Amniotic epithelial cell (primary cell): ENCODE results near the gene PIGV.

Experiments used
- DNase-seq: peaks from one replicate; pipeline ENCODE4 v3.0.0-alpha.2; 2010; ENCODE audit warnings: low read depth

The PIGV gene

DNA sequence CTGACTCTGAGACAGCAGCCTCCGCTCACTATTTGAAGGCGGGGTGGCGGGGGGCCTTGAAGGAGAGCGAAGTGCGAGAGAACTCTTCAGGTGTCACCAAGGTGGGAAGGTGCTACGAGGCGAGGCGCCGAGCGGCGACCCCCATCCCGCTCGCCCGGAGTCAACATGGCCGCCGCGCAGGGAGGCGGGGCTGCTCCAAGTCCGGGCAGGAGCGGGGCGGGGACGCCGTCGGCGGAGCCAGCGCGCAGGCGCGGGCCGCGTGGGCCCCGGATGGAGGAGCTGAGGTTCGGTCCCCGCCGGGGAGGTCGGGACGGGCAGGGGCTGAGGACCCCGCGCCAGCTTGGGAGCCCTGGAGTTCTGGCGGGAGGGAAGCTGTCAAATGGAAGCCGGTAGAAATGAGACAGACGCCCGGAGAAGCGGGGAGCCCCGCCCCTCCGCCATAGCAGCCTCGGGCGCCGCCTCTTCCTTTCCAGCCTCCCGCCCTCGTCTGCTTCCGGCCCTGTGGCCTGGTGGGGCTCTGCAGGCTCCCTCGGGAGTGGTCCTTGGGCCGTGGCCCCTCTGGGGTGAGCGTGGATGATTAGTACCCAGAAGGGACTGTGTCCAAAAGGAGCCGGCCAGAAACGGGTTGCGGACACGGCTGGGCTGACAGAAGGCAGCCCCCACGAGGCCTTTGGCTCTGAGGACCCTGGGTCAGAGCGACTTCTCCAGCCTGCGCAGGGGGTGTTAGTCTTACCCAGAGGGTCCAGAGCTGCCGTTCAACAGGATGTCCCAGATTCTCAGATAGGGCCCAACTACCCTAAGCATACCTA, at the start of gene PIGV:
PIGV (plus strand) TSS at position 245 of the 809 bp plus-strand sequence. CDS start 2,866 bp downstream, outside the sequence.
- peak; percentile 64 for DNase-seq

DNA sequence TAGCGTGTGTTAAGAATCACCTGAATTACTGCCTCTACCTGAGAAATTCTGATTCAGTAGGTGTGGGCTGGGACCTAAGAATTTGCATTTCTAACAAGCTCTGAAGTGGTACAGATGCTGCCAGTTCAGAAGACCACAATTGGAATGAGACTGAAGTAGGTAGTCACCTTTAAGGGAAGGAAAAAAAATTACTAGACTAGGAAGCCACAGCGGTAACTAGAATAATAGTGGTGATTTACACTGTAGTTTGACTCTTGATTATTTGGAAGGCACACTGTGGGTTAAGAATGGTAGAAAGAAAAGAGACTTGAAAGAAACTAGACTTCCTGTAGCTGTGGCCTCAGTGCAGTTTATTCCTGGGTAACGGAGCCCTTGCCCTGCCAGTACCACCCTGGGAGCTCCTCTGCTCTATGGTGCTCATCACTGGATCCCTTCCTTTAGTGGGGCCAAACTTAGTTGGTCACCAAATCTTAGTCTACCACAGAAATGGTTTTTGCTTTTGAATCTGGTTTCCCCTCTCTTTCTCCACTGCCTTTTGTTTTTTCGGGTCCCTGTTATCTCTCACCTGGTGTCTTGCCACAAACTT, 48.3 kb upstream of the PIGV start:
- DNase-seq, result no peak

DNA sequence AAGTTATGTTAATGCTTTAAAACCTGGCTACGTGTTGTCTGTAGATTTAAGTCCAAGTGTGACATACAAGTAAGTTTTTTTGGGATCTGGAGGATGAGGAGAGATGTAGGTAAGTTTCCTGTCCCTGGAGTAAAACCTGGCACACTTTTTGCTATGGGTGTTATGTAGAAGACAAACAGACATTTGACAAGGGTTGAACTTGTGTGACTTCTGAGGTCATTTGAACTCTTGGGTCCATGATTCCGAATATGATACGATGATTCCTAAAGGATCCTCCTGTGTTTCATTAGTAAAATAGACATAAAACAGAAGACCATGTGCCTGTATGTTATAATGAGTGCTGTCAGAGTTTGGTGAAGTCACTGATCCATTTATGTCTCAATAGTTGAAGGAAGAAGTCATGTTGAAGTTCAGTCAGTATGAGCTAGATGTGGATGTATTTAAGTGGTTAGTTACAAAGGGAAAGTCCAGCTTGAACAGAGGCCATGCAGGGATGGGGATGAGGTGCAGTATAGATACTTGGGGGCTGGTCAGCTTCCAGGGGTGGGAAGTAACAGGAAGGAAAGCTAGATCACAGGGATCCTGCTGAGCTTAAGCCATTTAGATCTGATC, 47.6 kb upstream of the PIGV start:
- DNase-seq, result no peak

DNA sequence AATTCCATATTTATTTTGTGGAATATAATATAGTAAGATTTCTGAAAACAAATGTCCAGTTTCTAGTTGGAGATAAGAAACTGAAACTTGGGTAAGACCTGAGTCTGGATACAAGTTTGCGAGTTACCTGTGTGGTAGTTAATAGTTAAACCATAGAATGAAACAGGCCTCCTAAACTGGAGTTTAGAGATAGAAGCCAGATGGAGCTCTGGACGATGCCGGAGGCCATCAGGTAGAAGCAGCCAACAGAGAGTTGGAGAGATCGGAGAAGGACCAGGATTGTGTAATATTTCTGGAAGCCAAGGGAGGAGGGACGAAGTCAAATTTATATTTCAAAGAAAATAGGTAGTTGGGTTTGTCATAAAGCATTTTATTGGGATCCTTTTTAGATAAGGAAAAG, 46.8 kb upstream of the PIGV start:
- DNase-seq, result no peak

DNA sequence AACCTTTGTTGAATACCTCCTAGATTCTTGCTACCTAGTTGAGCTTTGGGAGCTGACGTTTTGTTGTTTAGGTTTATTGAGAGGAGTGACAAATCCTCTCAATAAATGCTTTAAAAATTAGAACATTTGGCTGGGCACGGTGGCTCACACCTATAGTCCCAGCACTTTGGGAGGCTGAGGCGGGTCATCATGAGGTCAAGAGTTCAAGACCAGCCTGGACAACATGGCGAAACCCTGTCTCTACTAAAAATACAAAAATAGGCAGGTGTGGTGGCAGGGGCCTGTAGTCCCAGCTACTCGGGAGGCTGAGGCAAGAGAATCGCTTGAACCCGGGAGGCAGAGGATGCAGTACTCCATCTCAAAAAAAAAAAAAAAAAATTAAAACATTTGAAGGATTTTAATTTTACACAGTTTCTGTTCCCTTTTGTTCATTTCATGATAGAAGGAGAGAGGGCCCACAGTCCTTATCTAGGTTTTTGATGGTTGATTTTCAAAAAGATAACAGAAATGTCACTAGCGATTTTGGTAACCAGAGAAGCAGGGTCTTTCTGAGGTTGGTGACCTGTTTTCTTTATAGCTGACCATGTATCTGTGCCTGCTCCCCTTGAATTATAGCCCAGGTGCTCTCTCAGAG, 44.2 kb upstream of the PIGV start:
- no peak for DNase-seq

DNA sequence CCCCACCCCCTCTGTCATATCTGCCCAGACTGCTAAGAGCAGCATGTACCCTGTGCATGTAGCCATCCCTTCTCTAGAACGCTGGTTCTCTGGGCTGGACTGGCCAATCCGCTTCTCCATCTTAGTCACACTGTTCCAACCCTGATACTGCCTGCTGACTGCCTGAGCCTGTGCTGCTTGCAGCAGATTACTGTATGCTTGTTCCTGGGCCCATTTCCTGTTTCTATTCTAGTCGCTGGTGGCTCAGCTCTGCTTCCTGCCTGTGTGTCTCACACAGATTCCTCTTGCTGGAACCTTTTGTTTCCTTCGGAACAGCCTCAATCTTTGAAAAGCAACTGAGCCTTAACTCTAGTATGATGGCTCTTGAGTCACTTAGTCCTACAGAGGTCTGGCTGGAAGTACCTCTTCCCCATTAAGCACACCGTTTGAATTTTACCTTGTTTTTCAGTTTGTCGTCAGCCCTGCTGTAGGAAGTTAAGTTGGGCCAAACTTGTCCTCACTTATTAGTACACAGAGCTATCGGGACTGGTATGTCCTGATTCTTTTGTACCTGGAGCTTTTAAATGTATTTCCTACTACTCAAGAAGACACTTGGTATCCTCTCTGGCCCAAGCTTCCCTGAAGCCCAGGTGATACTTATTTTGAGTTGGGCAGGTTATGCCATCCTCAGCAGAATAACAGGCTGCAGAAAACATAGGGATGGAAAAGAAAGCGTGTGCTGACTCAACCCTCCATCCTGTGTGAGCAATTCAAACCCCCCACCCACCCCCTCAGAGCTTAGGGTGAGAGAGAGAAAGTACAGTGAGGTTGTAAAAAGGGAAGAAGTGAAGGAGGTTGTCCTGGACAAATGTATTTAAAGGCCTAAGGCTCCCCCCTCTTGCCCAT, 43.4 kb upstream of the PIGV start:
- DNase-seq, result peak; percentile 94

DNA sequence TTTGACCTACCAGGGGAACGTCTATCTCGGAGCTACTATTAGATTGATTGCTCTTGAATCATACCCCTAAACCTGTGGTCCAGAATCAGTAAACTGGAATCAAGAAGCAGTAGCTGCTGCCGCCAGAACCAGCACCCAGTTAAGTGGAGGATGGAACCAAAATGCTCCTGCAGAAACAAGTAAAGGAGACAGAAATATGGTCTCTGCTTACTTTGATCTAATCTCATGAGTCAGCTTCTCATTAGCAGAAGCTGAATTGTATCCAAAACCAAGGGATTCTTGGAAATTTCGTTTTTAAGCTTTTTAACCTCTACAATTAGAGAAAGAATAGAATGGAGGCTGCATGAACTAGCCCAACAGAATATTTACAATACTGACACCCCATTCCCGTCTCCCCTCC, 42.6 kb upstream of the PIGV start:
- DNase-seq, result peak; percentile 55

DNA sequence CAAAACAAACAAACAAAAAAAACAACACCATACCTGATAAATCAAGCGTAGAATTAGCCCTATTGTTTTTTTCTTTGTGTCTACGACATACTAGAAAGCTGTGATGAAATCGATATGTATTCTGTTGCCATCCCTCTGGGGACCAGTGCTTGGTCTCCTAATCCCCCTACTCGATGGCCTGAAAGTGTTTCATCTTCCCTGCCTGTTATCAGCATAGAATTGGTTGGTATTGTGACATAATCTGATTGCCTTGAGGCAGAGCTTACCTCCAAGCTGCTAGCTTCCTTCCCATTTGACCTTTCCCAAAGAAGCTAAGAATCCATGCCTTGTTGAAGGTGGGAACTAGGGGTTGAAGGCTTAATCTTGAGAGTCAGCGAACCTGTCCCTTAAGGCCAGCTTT, 40.7 kb upstream of the PIGV start:
- no peak for DNase-seq

DNA sequence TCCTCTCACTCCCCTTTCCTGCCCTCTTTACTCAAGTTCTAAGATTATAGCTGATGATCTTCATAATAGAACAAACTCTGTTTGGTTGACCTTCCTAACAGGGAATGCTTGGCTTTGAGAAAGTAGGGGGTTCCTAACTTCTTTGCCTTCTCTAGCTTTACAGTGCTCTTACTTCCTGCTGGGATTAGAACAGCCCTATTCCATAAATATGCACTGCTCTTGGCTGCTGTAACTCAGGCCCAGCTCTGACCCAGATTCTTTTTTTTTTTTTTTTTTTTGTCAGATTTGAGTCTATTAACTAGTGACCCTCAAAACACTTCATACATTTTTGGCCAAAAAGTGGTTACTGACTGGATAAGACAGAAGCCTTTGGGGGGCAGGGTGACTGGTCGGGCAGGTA, 39.4 kb upstream of the PIGV start:
- DNase-seq, result no peak

DNA sequence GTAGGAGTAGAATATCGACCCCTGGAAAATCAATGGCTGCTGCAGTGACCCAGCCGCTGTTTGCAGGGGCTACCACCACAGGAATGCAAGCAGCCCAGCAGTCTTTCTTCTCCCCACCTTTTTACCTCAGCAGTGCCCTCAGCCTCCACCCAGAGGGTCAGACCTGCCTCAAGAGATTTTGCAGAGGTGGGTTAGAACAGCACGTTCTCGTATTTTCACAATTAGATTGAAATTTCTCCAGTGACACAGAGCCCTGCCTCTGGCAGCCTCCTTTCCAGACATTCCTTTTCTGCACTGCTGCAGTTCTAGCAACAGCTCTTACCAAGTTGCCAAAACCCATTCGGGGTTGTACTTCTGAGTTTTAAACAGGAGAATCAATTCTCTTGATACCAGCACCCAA, 38.3 kb upstream of the PIGV start:
- no peak for DNase-seq

DNA sequence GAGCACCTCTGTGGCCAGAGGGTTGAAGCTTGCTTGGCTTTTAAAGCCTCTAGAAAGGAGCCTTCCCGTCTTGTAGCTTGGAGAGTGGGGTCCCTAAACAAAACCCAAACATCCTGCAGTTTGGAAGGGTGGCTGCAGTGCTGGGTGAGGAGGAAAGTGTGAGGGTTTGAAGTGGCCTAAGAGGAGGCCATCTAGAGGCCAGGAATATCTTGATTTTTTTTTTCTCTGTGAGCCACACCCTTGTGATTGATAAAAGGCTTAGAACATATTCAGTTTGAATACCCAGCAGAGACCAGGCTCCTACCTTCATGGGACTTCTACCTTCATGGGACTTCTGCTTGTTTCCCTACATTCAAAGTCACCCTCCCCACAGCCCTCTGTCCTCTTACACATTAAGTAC, 37.3 kb upstream of the PIGV start:
- DNase-seq, result no peak

DNA sequence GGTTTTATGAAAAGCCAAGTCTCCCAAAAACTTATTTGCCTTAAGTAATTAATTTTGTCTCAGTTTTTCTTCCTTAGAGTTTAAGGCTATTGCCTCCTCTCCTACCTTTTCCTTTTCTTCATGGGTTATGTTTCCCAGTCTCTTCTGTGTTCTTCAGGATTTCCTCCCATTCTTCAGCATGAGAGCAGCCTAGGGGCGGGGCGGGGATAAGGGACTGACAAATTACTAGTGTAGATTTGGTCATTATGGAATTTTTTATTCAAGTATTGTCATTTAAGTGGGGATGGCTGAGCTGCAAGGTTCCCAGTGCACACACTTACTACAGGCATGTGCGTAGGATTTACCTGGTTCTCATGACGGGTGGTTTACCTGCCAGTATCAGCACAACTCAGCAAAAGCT, 35.2 kb upstream of the PIGV start:
- no peak for DNase-seq

DNA sequence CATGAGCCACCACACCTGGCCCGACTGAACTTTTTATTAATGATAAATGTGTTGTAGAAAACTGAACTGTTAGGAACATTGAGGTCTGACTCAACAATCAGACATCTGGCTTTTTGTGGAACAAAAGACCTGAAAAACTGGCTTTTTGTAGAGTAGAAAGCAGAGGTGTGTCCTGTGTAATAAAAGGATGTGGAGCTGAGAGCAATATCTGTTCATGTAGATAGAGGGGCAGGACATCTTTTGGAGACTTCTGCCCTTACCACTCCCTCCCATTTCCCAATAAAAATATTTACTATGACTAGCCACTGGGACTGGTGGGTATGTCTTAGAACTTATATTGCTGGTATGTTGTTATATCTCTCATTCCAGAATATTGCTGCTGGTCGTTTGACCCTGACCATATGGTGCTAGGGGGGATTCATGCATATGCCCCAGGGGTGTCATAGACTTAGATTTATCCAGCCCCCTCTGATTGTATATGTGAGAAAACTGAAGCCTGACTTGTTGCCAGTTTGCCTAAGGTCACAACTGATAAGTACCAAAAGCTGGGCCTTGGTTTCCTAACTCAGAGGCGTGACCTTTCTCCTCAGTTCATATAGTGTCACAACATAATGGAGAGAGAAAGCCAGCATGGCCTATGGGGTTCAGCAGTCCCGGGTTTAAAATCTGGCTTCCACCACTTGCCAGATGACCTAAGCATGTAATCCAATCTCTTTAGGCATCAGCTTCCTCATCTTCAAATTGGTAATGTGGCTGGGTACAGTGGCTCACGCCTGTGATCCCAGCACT, 33.5 kb upstream of the PIGV start:
- DNase-seq, result no peak

DNA sequence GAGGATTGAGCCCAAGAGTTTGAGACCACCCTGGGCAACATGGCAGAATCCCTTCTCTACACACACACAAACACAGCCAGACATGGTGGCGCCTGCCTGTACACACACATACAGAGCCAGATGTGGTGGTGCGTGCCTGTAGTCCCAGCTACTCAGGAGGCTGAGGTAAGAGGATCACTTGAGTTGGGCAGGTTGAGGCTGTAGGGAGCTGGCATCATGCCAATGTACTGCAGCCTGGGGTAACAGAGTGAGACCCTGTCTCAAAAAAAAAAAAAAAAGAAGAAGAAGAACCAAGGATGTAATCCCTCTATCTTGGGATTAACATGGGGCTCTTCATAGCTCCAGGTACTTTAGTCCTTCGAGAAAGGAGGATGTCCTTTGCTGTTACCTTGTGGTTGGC, 29.4 kb upstream of the PIGV start:
- DNase-seq, result no peak

DNA sequence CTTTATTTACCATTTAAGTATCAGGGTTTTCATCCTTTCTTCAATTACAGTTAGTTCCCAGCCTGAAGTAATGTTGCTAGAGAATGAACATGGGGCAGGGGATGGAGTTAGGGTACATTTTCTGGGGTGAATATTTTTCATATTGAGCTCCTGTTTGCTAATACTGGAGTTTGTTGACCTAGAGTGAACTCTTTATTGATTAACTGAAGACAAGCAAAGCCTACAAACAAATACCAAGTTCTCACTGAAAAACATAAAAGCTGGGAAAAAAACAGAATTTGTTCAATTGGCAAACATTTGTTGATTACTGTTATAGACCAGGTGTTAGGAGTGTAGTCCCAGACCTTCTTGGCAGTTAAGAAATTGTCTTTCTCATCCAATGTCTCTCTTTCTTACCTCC, 28.2 kb upstream of the PIGV start:
- no peak for DNase-seq

DNA sequence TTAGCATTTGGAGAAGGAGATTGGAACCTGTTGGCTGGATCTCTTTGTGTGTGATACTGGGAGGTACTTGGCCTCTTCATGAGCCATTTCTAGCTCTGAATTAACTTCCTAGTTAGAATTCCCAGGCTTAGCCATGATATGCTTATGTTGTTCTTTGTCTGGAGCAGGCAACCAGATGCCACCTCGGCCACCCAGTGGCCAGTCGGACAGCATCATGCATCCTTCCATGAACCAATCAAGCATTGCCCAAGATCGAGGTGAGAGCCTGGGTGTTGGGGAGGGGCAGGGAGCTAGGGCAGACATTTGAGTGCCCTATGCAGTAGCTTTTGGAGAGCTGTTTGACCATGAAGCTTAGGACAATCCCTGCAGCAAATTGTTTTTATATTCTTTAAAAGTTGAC, 26.5 kb upstream of the PIGV start:
- no peak for DNase-seq

DNA sequence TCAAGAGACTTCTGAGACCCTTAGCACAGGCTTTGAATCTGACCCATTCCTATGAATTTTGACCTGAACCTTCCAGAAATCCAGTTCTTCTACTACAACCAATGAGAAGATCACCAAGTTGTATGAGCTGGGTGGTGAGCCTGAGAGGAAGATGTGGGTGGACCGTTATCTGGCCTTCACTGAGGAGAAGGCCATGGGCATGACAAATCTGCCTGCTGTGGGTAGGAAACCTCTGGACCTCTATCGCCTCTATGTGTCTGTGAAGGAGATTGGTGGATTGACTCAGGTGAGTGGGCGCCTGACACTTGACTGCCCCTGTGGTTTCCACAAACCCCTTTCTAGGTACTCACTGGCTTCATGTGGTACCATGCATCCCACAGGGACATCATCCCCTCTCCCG, 20.0 kb upstream of the PIGV start:
- DNase-seq, result peak; percentile 37

DNA sequence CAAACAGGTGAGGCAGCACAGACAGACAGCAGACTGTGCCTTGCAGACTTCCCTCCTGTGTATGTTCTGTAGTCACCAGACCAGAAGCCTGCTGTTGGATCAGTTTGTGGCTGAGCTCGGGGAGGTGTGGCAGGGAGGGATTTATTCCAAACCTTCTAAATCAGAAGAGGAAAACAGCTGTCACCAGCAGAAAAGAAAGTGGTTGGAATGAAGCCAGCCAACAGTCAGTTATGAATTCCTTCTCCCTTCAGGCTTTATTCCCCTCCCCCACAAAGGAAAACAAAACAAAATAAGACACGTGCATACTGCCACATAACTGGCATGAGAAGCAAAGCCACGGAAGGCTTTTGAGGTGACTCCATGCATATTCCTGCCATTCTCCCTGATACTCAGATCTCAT, 19.0 kb upstream of the PIGV start:
- peak; percentile 92 for DNase-seq

DNA sequence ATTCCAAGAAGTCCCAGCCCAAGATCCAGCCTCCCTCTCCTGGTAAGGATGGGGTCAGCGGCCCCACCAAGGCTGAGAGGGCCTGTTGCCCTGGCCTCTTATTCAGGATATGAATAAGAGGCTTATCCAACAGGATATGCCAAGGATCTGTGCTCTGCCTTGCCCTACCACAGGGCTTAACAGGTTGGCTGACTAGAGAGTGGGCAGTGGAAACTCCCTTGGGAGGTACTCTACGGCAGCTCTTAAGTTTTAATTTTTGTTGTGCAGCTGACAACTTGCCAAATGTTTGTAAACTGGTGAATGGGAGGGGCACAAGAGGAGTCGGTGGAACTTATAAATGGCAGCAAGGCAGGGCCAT, 16.5 kb upstream of the PIGV start:
- DNase-seq, result no peak

DNA sequence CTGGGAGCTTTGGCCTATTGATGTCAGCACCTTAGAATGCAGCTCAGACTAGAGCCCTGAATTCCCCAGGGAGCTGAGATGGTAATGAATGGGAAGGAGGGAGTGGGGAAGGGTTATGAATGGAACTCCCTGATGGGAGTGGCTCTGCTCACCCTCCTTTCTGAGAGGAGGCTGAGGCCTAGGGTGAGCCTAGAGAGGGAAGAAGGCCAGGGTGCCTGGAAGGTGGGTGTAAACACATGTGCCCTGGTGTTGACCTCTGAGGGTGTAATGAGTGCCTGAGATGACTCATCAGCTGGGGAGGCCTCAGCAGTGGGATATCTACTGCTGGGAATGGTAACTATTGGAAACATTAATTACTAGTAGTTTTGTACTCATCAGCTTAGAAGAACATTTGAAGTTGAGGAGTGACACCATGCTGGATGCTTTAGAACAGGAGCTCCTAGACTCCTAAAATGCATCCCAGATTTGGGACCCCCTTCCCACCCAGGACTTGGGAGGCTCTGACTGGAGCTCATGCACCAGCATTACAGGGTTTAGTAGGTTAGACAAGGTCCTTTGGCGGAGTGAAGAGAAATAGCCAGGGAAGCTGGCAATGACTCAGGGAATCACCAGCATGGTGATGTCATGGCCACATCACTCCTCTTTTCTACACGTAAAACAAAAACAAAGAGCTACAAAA, 16.0 kb upstream of the PIGV start:
- peak; percentile 99 for DNase-seq

DNA sequence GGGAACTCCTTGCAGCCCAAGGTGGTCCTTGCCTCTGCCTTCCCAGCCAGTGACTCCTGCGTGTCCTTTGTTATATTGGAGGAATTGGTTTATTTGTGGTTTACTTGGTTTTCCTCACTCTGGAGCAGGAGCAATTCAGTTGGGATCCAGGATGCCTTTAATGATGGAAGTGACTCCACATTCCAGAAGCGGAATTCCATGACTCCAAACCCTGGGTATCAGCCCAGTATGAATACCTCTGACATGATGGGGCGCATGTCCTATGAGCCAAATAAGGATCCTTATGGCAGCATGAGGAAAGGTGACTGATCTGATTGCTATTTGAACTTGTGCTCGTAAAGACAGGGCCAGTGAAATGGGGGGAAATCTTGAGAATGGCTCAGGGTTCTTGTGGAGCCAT, 15.1 kb upstream of the PIGV start:
- DNase-seq, result peak; percentile 83
